Thyroid gland (tissue), 4 donors: ENCODE measurements around the gene OR51E1. TPM values are rescaled to one million over a fixed set of nuclear protein-coding genes. Genes with fewer than 3 reads are reported as not detected.

Experiments
- DNase-seq, 2 donors: peaks; one replicate each; pipeline ENCODE4 v3.0.0-alpha.2; 2019
- H3K27ac ChIP-seq, 3 donors: fragments of 200-600 bp; sonication (generic); 1 replicate in 2 of 3; 2 replicates in 1 of 3; pipeline ENCODE4 v1.5.1; 2016 to 2019; ENCODE audit warnings: mild to moderate bottlenecking in 1 of 3, moderate library complexity in 1 of 3
- H3K27me3 ChIP-seq: fragments of 200-600 bp; sonication (generic); one replicate; pipeline ENCODE4 v1.5.1; 2019
- H3K36me3 ChIP-seq, 2 donors: fragments of 200-600 bp; sonication (generic); one replicate each; pipeline ENCODE4 v1.5.1; 2016 to 2019
- H3K4me1 ChIP-seq, 2 donors: fragments of 200-600 bp; sonication (generic); one replicate each; pipeline ENCODE4 v1.5.1; 2017 to 2019
- H3K4me3 ChIP-seq, 3 donors: fragments of 200-600 bp; sonication (generic); replicated peaks in 1 of 3; 1 replicate in 2 of 3; 2 replicates in 1 of 3; pipeline ENCODE4 v1.5.1; 2016; ENCODE audit warnings: mild to moderate bottlenecking in 1 of 3
- H3K9me3 ChIP-seq: fragments of 200-600 bp; sonication (generic); one replicate; pipeline ENCODE4 v1.5.1; 2017
- POLR2A ChIP-seq, 2 donors: fragments of 450-650 bp; IDR thresholded peaks; one replicate each; pipeline ENCODE4 v1.6.1; 2017; ENCODE audit warnings: antibody characterized with exemption in 2 of 2, mild to moderate bottlenecking in 2 of 2, moderate library complexity in 1 of 2
- WGBS, 2 donors: methylation state at CpG; one replicate each; pipeline ENCODE4 v1.1.5; 2017; 5-methylcytosine and 5-hydroxymethylcytosine counted together
- intact Hi-C: fragments of 100-400 bp; cut with DNase I; formaldehyde crosslinking; loops from one replicate; pipeline ENCODE4 v1.15.1; 2023
- total RNA-seq, 4 donors: library from RNA; depleted of rRNA; stranded (reverse); fragments of >200 nt; gene quantifications; one replicate each; pipeline ENCODE4 v1.2.3, GENCODE V29; 2016
- TF ChIP-seq, protein P1 (sequence below), 6 experiments: fragments of 200-600 bp in 3 of 6; fragments of 450-650 bp in 3 of 6; sonication (generic) in 3 of 6; IDR thresholded peaks; one replicate each; pipeline ENCODE4 v1.5.1; 2016 to 2019; ENCODE audit warnings: antibody characterized with exemption in 6 of 6, mild to moderate bottlenecking in 2 of 6, inconsistent platforms in 1 of 6, moderate library complexity in 1 of 6

Gene OR51E1
- total RNA-seq, 4 donors from 2014 or later: 0.21 to 0.54 (median 0.22) TPM; not detected in 1

DNA sequence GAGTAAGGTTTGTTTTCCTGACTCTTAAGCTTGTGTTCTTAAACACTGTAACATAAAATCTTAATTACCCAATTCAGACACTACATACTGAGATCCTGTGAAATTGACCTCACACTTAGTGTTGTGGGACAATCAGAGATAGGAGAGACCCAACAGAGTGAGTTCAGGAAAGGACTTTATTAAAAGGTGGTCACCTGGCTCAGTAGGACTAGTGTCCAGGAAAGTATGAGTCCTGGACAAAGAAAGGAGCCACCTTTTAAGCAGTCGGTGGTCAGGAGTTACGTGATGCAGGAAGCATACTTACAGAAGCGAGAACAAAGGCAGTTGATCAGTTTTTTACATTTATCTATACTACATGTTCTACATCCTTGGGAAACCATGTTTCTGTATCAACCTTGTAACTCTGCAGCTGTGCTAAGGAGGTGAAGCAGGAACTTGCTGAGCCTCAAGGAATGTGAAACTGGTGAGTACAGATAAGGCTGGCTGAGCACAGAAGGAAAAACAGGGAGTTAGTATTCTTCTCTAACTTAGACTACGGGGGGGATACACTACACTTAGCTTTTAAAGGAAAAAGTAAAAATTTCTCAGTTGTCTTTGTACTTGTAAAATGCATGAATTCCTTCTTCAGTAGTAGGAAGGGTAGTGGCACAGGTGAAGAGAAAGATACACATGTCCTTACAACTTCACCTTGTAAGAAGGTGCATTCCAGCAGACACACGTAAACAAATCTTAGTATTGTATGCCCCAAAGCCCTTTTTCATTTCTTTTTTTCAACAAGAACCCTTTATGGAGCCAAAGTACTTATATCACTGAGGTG, 15.1 kb downstream of the OR51E1 start:
- Histone ChIP-seq H3K36me3 (no peaks in the 10 kb centered on the region), H3K9me3 (no peaks in the 10 kb centered on the region), H3K27me3 (no peaks in the 10 kb centered on the region), H3K27ac (peak overlapping the region in 2 of 3 donors; percentile 25 to 50), H3K4me1 (peaks cover 0 to 6% of the 10 kb centered on the region in 2 donors), H3K4me3 (no peak overlapping the region)
- peak; percentile 10 to 29 for DNase-seq
- WGBS, 2 donors: 48 to 59% methylated on average over 5 of the region's 5 CpGs
- TF ChIP-seq, protein P1, sequence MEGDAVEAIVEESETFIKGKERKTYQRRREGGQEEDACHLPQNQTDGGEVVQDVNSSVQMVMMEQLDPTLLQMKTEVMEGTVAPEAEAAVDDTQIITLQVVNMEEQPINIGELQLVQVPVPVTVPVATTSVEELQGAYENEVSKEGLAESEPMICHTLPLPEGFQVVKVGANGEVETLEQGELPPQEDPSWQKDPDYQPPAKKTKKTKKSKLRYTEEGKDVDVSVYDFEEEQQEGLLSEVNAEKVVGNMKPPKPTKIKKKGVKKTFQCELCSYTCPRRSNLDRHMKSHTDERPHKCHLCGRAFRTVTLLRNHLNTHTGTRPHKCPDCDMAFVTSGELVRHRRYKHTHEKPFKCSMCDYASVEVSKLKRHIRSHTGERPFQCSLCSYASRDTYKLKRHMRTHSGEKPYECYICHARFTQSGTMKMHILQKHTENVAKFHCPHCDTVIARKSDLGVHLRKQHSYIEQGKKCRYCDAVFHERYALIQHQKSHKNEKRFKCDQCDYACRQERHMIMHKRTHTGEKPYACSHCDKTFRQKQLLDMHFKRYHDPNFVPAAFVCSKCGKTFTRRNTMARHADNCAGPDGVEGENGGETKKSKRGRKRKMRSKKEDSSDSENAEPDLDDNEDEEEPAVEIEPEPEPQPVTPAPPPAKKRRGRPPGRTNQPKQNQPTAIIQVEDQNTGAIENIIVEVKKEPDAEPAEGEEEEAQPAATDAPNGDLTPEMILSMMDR (IDR thresholded peaks at IDR 0.05): no peak
- TF ChIP-seq POLR2A (IDR thresholded peaks at IDR 0.05): no peak
- intact Hi-C loops: no loop called here

DNA sequence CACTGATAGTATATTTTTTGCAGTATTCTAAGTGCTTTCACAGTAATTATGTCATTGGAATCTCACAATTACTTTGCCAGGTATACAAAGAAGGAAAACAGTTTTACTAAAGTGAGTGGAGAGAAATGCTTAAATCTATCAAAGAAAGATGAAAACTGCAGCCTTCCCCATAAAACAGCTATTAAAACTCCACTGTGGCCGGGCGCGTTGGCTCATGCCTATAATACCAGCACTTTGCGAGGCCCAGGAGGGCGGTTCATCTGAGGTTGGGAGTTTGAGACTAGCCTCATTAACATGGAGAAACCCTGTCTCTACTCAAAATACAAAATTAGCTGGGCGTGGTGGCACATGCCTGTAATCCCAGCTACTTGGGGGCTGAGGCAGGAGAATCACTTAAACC, 19.1 kb downstream of the OR51E1 start:
- TF ChIP-seq, protein P1 (IDR thresholded peaks at IDR 0.05): no peak
- TF ChIP-seq POLR2A (IDR thresholded peaks at IDR 0.05): no peak
- Histone ChIP-seq H3K4me3 (no peak overlapping the region), H3K4me1 (peaks cover 0 to 6% of the 10 kb centered on the region in 2 donors), H3K27me3 (no peaks in the 10 kb centered on the region), H3K9me3 (no peaks in the 10 kb centered on the region), H3K27ac (no peak overlapping the region), H3K36me3 (no peaks in the 10 kb centered on the region)
- no peak for DNase-seq
- intact Hi-C loops: no loop called here
- 95 to 98% methylated on average over 6 of the region's 6 CpGs for WGBS, 2 donors

DNA sequence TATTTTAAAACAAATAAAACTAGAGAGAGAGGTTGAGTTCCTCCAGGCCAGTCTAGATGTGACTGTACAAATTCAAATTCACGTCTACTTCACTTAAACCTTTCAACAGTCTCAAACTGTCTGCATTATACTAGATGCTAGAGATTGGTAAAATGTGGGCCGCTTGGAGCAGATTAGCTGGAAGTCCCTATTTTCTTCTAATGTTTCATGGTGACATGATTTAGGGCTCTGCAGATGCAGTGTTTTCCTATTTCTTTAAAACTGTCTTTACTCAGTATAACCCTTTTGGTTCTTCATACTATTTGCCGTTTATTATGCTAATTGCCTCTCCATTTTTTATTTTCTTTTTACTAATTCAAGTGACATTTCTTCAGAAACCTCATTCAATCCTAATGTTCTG, 20.4 kb downstream of the OR51E1 start:
- Histone ChIP-seq H3K4me3 (no peak overlapping the region), H3K36me3 (no peaks in the 10 kb centered on the region), H3K27me3 (no peaks in the 10 kb centered on the region), H3K4me1 (no peaks in the 10 kb centered on the region), H3K27ac (no peak overlapping the region), H3K9me3 (no peaks in the 10 kb centered on the region)
- 84 to 92% methylated on average over 3 of the region's 3 CpGs for WGBS, 2 donors
- TF ChIP-seq POLR2A (IDR thresholded peaks at IDR 0.05): no peak
- TF ChIP-seq, protein P1 (IDR thresholded peaks at IDR 0.05): no peak
- no peak for DNase-seq
- intact Hi-C loops: no loop called here

DNA sequence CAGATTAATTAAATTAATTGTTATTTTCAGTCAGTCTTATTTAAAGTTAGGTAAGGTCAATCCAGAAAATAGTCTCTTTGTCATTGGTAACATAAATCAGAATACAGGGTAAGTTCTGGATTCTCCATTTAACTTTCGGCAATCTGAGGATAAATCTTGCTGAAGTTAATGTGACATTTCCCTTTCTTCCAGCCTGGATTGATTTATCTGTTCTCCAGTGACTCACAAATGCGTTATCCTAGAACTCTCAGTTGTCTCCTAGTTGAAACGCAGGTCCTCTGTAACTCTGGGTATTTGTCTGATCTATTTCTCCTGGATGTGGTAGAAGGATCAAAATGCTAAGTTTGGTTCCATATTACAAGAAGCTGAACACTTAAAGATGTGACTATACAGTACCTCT, 21.0 kb downstream of the OR51E1 start:
- Histone ChIP-seq H3K27me3 (no peaks in the 10 kb centered on the region), H3K4me3 (no peak overlapping the region), H3K36me3 (no peaks in the 10 kb centered on the region), H3K4me1 (no peaks in the 10 kb centered on the region), H3K9me3 (no peaks in the 10 kb centered on the region), H3K27ac (no peak overlapping the region)
- WGBS, 2 donors: 87 to 92% methylated on average over 3 of the region's 3 CpGs
- no peak for DNase-seq
- TF ChIP-seq POLR2A (IDR thresholded peaks at IDR 0.05): no peak
- TF ChIP-seq, protein P1 (IDR thresholded peaks at IDR 0.05): no peak
- intact Hi-C loops: no loop called here

DNA sequence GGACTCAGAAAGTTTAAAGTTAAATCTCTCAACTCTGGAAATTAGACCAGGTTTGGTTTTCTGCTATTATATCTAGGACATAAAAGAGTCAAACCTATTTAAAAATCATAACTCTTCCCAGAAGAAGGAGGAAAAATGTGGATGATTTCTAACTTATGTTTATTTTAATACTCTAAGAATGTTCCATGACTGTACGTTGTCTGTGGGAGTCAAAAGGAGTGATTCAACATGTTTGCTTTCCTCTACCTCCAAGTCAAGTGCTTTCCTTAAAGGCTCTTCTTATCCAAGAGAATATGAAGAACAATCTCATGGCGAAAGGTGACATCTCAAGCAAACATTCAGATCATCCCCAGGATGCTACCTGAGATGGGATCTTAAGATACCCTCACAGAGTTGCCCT, 21.6 kb downstream of the OR51E1 start:
- 73 to 82% methylated on average over 2 of the region's 2 CpGs for WGBS, 2 donors
- H3K27me3 ChIP-seq: no peaks in the 10 kb centered on the region
- TF ChIP-seq, protein P1 (IDR thresholded peaks at IDR 0.05): no peak
- TF ChIP-seq POLR2A (IDR thresholded peaks at IDR 0.05): no peak
- H3K36me3 ChIP-seq: no peaks in the 10 kb centered on the region
- intact Hi-C loops: no loop called here
- H3K4me1 ChIP-seq: no peaks in the 10 kb centered on the region
- no peak overlapping the region for H3K27ac ChIP-seq
- no peak overlapping the region for H3K4me3 ChIP-seq
- DNase-seq: no peak
- no peaks in the 10 kb centered on the region for H3K9me3 ChIP-seq
